HepG2 (cell line): ENCODE data around the gene RNF126. TPM values are rescaled to one million over a fixed set of nuclear protein-coding genes. Genes with fewer than 3 reads are reported as not detected.

Source experiments
- AGO2 ChIP-seq: fragments of 200-400 bp; formaldehyde crosslinking; optimal IDR thresholded peaks from 2 replicates; pipeline ENCODE3; 2017; ENCODE audit warnings: mild to moderate bottlenecking, low read depth, low read length, moderate library complexity
- BORCS8-MEF2B ChIP-seq: sonication (generic); formaldehyde crosslinking; IDR thresholded peaks from 2 replicates; pipeline ENCODE4 v1.8.0; 2022; ENCODE audit warnings: mild to moderate bottlenecking, missing genetic modification reagents
- EEA1 ChIP-seq: sonication (generic); formaldehyde crosslinking; IDR thresholded peaks from 2 replicates; pipeline ENCODE4 v1.5.1; 2020; ENCODE audit warnings: mild to moderate bottlenecking, missing genetic modification reagents, borderline replicate concordance
- KAT8 ChIP-seq: IDR thresholded peaks from 2 replicates; pipeline ENCODE4 v1.6.1; 2016; ENCODE audit warnings: missing genetic modification reagents, missing compliant biosample characterization
- MBNL3 ChIP-seq: fragments of 250-450 bp; sonication (Bioruptor Pico); conservative IDR thresholded peaks from 2 replicates; pipeline ENCODE4 v1.8.0; 2022; ENCODE audit warnings: mild to moderate bottlenecking, inconsistent platforms
- NRL ChIP-seq: sonication (generic); formaldehyde crosslinking; IDR thresholded peaks from 2 replicates; pipeline ENCODE4 v1.5.0; 2020; ENCODE audit warnings: missing genetic modification reagents, mild to moderate bottlenecking, moderate library complexity, borderline replicate concordance
- SAP130 ChIP-seq: IDR thresholded peaks from 2 replicates; pipeline ENCODE4 v1.6.1; 2016; ENCODE audit warnings: low read depth
- SKI ChIP-seq: fragments of 450-650 bp; IDR thresholded peaks from one replicate; pipeline ENCODE4 v1.6.1; 2018; ENCODE audit warnings: mild to moderate bottlenecking; ENCODE audit not compliant: partially characterized antibody
- TBX2 ChIP-seq: sonication (generic); formaldehyde crosslinking; IDR thresholded peaks from 2 replicates; pipeline ENCODE4 v1.5.0; 2020; ENCODE audit warnings: missing genetic modification reagents, mild to moderate bottlenecking, borderline replicate concordance
- ZBTB8A ChIP-seq: sonication (generic); formaldehyde crosslinking; IDR thresholded peaks from 2 replicates; pipeline ENCODE4 v1.4.0; 2020; ENCODE audit warnings: mild to moderate bottlenecking, low read depth, missing genetic modification reagents, borderline replicate concordance
- ZFP62 ChIP-seq: sonication (generic); formaldehyde crosslinking; IDR thresholded peaks from 2 replicates; pipeline ENCODE4 v1.4.0; 2020; ENCODE audit warnings: missing genetic modification reagents
- ZNF367 ChIP-seq: sonication (generic); formaldehyde crosslinking; IDR thresholded peaks from 2 replicates; pipeline ENCODE4 v1.4.0; 2020; ENCODE audit warnings: missing genetic modification reagents, borderline replicate concordance
- ZNF552 ChIP-seq: sonication (generic); formaldehyde crosslinking; IDR thresholded peaks from 2 replicates; pipeline ENCODE4 v1.9.0; 2022; ENCODE audit warnings: missing genetic modification reagents, mild to moderate bottlenecking, borderline replicate concordance
- ZNF557 ChIP-seq: sonication (generic); formaldehyde crosslinking; IDR thresholded peaks from 2 replicates; pipeline ENCODE4 v1.4.0; 2020; ENCODE audit warnings: missing genetic modification reagents
- ZNF780A ChIP-seq: sonication (generic); formaldehyde crosslinking; IDR thresholded peaks from 2 replicates; pipeline ENCODE4 v1.8.0; 2022; ENCODE audit warnings: mild to moderate bottlenecking, missing genetic modification reagents, moderate library complexity
- ZNF792 ChIP-seq: IDR thresholded peaks from 2 replicates; pipeline ENCODE4 v1.6.1; 2016
- polyA plus RNA-seq, 8 experiments: library from polyadenylated mRNA; depleted of rRNA in 3 of 8; stranded (reverse) in 7 of 8; unstranded in 1 of 8; fragments of >200 nt; fragmentation: Illumina TruSeq in 4 of 8; extraction: Trizol in 4 of 8; gene quantifications; 2 replicates each; pipeline versions ENCODE4 v1.2.1 to v1.2.3, GENCODE V29; 2011 to 2016; ENCODE audit warnings: low read depth in 4 of 8, missing spikeins in 1 of 8, mixed read lengths in 1 of 8; ENCODE audit not compliant: insufficient read depth in 1 of 8
- total RNA-seq, 5 experiments: library from RNA; depleted of rRNA; stranded (reverse); fragments of >200 nt; fragmentation: Illumina TruSeq; extraction: Trizol; gene quantifications; 2 replicates each; pipeline ENCODE4 v1.2.3, GENCODE V29; 2016; ENCODE audit warnings: low read depth in 1 of 5
- TF ChIP-seq, protein P1 (sequence below): IDR thresholded peaks from 2 replicates; pipeline ENCODE4 v1.6.1; 2016
- TF ChIP-seq, protein P2 (sequence below): IDR thresholded peaks from 2 replicates; pipeline ENCODE4 v1.6.1; 2016; ENCODE audit warnings: low read depth
- TF ChIP-seq, protein P3 (sequence below): sonication (generic); formaldehyde crosslinking; IDR thresholded peaks from 2 replicates; pipeline ENCODE4 v1.5.1; 2020; ENCODE audit warnings: missing genetic modification reagents, mild to moderate bottlenecking, borderline replicate concordance
- TF ChIP-seq, protein P4 (sequence below): sonication (generic); formaldehyde crosslinking; IDR thresholded peaks from 2 replicates; pipeline ENCODE4 v1.5.0; 2020; ENCODE audit warnings: missing genetic modification reagents

Gene RNF126
- total and polyA plus RNA-seq, 2 of the 13 experiments (the other 11 are each of a cell fraction or from before 2014, with no cell fraction given), result 23.2 to 34.0 TPM

DNA sequence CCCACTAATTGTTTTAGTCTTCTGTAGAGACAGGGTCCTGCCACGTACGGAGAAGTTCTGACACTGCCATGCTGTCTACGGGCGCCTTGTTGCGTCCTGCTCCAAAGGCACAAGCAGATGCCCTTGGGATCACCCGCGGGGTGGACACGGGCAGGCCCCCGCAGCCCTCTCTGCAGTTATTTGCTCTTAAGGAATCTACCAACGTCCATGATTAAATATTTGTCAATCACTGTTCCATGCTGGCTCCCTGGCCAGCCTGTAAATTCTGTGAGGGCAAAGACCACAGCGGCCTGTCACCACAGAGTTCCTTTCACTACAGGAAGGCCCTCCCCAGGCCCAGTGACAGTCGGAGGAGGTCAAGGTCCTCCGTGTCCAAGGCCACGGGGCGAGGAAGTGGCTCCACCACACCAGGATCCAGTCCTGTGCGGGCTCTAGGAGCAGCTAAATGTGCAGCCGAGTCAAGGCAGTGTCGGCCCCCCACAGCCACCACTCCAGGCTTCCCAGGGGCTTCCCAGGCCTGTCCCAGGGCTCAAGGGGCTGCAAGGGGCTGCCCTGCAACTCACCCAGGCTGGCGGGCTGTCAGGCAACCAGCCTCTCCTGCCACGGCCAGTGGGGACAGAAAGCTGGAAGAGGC, 2.1 kb downstream of the RNF126 start (continued):
- TF ChIP-seq ZBTB8A (CRISPR knock-in tag), result no peak
- peak; percentile 51; the same call in 1 of the 2 replicates for TF ChIP-seq ZNF780A (CRISPR knock-in tag)
- peak; percentile 77 for TF ChIP-seq KAT8 (CRISPR knock-in tag)
- 0 out of 2 replicates have a peak, but pooled peaks have one; percentile 45 for TF ChIP-seq ZNF557 (CRISPR knock-in tag)
- peak; percentile 66; the same call in 1 of the 2 replicates for TF ChIP-seq ZNF552
- TF ChIP-seq, protein P1, sequence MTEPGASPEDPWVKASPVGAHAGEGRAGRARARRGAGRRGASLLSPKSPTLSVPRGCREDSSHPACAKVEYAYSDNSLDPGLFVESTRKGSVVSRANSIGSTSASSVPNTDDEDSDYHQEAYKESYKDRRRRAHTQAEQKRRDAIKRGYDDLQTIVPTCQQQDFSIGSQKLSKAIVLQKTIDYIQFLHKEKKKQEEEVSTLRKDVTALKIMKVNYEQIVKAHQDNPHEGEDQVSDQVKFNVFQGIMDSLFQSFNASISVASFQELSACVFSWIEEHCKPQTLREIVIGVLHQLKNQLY (CRISPR knock-in tag), result peak; percentile 63; the same call in 1 of the 2 replicates
- TF ChIP-seq EEA1 (CRISPR knock-in tag), result 0 out of 2 replicates have a peak, but pooled peaks have one; percentile 67
- TF ChIP-seq AGO2, result peak; percentile 67
- TF ChIP-seq, protein P2, sequence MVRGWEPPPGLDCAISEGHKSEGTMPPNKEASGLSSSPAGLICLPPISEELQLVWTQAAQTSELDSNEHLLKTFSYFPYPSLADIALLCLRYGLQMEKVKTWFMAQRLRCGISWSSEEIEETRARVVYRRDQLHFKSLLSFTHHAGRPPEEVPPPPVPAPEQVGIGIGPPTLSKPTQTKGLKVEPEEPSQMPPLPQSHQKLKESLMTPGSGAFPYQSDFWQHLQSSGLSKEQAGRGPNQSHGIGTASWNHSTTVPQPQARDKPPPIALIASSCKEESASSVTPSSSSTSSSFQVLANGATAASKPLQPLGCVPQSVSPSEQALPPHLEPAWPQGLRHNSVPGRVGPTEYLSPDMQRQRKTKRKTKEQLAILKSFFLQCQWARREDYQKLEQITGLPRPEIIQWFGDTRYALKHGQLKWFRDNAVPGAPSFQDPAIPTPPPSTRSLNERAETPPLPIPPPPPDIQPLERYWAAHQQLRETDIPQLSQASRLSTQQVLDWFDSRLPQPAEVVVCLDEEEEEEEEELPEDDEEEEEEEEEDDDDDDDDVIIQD (CRISPR knock-in tag), result no peak
- TF ChIP-seq SAP130 (CRISPR knock-in tag), result peak; percentile 99
- no peak for TF ChIP-seq MBNL3 (CRISPR knock-in tag)
- TF ChIP-seq SKI, result peak; percentile 84
- peak; percentile 55; the same call in 1 of the 2 replicates for TF ChIP-seq ZFP62 (CRISPR knock-in tag)
- TF ChIP-seq NRL (CRISPR knock-in tag), result peak; percentile 39; the same call in 1 of the 2 replicates
- TF ChIP-seq, protein P3, sequence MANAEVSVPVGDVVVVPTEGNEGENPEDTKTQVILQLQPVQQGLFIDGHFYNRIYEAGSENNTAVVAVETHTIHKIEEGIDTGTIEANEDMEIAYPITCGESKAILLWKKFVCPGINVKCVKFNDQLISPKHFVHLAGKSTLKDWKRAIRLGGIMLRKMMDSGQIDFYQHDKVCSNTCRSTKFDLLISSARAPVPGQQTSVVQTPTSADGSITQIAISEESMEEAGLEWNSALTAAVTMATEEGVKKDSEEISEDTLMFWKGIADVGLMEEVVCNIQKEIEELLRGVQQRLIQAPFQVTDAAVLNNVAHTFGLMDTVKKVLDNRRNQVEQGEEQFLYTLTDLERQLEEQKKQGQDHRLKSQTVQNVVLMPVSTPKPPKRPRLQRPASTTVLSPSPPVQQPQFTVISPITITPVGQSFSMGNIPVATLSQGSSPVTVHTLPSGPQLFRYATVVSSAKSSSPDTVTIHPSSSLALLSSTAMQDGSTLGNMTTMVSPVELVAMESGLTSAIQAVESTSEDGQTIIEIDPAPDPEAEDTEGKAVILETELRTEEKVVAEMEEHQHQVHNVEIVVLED (CRISPR knock-in tag), result peak; percentile 82
- peak; percentile 67 for TF ChIP-seq BORCS8-MEF2B
- peak; percentile 53; the same call in 1 of the 2 replicates for TF ChIP-seq ZNF792 (CRISPR knock-in tag)
- TF ChIP-seq TBX2, result peak; percentile 87
- TF ChIP-seq ZNF367 (CRISPR knock-in tag), result no peak
- TF ChIP-seq, protein P4, sequence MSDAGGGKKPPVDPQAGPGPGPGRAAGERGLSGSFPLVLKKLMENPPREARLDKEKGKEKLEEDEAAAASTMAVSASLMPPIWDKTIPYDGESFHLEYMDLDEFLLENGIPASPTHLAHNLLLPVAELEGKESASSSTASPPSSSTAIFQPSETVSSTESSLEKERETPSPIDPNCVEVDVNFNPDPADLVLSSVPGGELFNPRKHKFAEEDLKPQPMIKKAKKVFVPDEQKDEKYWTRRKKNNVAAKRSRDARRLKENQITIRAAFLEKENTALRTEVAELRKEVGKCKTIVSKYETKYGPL (CRISPR knock-in tag), result no peak
